ENCODE measurements around the gene FBXO42. TPM values are rescaled to one million over a fixed set of nuclear protein-coding genes. Genes with fewer than 3 reads are reported as not detected.

Gene FBXO42
- total and polyA plus RNA-seq, 2 of the 8 experiments (the other 6 are each of a cell fraction or from before 2014, with no cell fraction given), result 15.1 to 17.0 TPM

DNA sequence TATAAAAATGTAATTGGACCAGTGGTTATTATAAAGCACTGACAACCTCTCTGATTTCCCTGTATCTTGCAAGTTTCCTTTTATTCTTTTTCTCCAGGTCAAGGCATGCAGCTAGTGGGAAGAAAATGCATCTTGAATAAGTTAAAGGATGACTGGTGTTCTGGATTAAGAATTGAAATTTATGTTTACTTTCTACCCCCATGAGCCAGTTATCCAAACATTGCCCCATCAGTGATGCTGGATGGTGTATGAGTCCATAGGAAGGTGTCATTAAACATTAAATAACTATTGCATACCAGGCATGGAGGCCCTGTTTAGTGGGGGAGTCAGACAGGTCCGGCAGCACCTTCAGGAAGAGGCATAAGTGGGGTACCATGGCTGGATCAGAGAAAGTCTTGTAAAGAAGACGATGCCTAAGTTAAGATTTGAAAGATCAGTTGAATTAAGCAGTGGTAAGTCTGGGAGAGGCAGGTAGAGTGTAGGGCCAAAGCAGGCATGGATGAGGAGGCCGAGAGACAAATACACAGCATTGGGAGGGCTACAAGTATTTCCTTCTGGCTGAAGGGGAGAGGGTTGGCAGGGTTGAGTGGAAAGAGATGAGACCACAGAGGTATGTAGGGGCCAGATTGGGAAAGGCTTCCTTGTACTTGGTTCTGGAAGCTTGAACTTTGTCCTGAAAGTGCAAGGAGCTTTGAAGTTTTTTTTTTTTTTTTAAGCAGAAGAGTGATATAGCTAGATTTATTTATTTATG is 20.4 kb upstream of the FBXO42 start (continued):
- no peak for TF ChIP-seq JUND (IDR thresholded peaks at IDR 0.05; ENCODE audit: low read length)
